H1 (cell line): ENCODE measurements around the gene WNT7A. TPM values are rescaled to one million over a fixed set of nuclear protein-coding genes. Genes with fewer than 3 reads are reported as not detected.

ENCODE experiments used
- BCL11A ChIP-seq, 2 experiments: IDR thresholded peaks; one replicate each; pipeline ENCODE4 v1.6.1; 2011; ENCODE audit warnings: low read depth in 2 of 2, low read length in 2 of 2, mild to moderate bottlenecking in 2 of 2
- CHD1 ChIP-seq: IDR thresholded peaks from 2 replicates; pipeline ENCODE4 v1.6.1; 2012; ENCODE audit warnings: low read depth, low read length, improper control_type of control experiment
- CHD7 ChIP-seq: fragments of 300-600 bp; sonication (generic); IDR thresholded peaks from 2 replicates; pipeline ENCODE4 v1.7.1; 2012; ENCODE audit warnings: low read length, moderate library complexity, mild to moderate bottlenecking, inconsistent platforms; ENCODE audit not compliant: insufficient replicate concordance
- CTBP2 ChIP-seq: IDR thresholded peaks from 2 replicates; pipeline ENCODE4 v1.7.0; 2011; ENCODE audit warnings: borderline replicate concordance, mild to moderate bottlenecking, moderate library complexity, mixed read lengths, low read length; ENCODE audit not compliant: insufficient read depth, insufficient read length
- EGR1 ChIP-seq: IDR thresholded peaks from 2 replicates; pipeline ENCODE4 v1.6.1; 2011; ENCODE audit warnings: low read depth, low read length, borderline replicate concordance
- GTF2F1 ChIP-seq: IDR thresholded peaks from 2 replicates; pipeline ENCODE4 v1.6.1; 2012; ENCODE audit warnings: low read depth, low read length, improper control_type of control experiment, borderline replicate concordance
- JUND ChIP-seq: IDR thresholded peaks from 2 replicates; pipeline ENCODE4 v1.6.1; 2011; ENCODE audit warnings: mild to moderate bottlenecking, improper control_type of control experiment, low read length
- SIRT6 ChIP-seq: IDR thresholded peaks from one replicate; pipeline ENCODE4 v1.7.1; 2012; ENCODE audit warnings: low read length, inconsistent platforms
- TEAD4 ChIP-seq: IDR thresholded peaks from 2 replicates; pipeline ENCODE4 v1.6.1; 2012; ENCODE audit warnings: low read depth, low read length, inconsistent platforms, mixed read lengths
- polyA plus RNA-seq, 7 experiments: library from polyadenylated mRNA; depleted of rRNA in 3 of 7; stranded (reverse) in 5 of 7; unstranded in 2 of 7; fragments of >200 nt in 5 of 7; fragments of 200-250 nt in 2 of 7; gene quantifications; 1 replicate in 5 of 7; 2 replicates in 1 of 7; 4 replicates in 1 of 7; pipeline versions ENCODE4 v1.2.1 to v1.2.3, GENCODE V29; 2011 to 2013; ENCODE audit warnings: missing spikeins in 2 of 7, mixed read lengths in 2 of 7
- total RNA-seq: library from RNA; stranded (reverse); fragmentation: NEBNext Ultra II Directional; extraction: Animal tissue kit (Norgen Biotek cat#: 25700); gene quantifications from 2 replicates; pipeline ENCODE4 v1.2.1, GENCODE V29; 2021

WNT7A gene
- total and polyA plus RNA-seq, 2 of the 8 experiments (the other 6 are each of a cell fraction or from before 2014, with no cell fraction given): 0.02 TPM; not detected in 1

GRCh38 chr3:13879102-13879945, 547 bp downstream of the WNT7A start (continued):
- no peak for TF ChIP-seq CHD7
- TF ChIP-seq EGR1: no peak
- no peak for TF ChIP-seq CTBP2
- no peak for TF ChIP-seq SIRT6
- no peak for TF ChIP-seq BCL11A (IDR thresholded peaks at IDR 0.05; ENCODE audit: low read depth in 2 of 2, low read length in 2 of 2)
- no peak for TF ChIP-seq TEAD4
- TF ChIP-seq JUND: no peak
- TF ChIP-seq CHD1: no peak
- TF ChIP-seq GTF2F1: no peak
